Fibroblast of lung (primary cell): ENCODE measurements around the gene BARHL2. TPM values are rescaled to one million over a fixed set of nuclear protein-coding genes. Genes with fewer than 3 reads are reported as not detected.

Experiments used
- DNase-seq, 2 donors: peaks; one replicate each; pipeline versions ENCODE4 v3.0.0 to v3.0.0-alpha.2; 2010; ENCODE audit warnings: low read depth in 2 of 2
- H2AFZ ChIP-seq: 2 replicates; pipeline ENCODE4 v1.5.1; 2012; ENCODE audit warnings: low read length, control low read depth, inconsistent platforms
- H3K27ac ChIP-seq: 2 replicates; pipeline ENCODE4 v1.5.1; 2011; ENCODE audit warnings: low read length, control low read depth; ENCODE audit not compliant: insufficient read depth
- H3K27me3 ChIP-seq: 2 replicates; pipeline ENCODE4 v1.5.1; 2011; ENCODE audit warnings: mild to moderate bottlenecking, low read length; ENCODE audit not compliant: control insufficient read depth, insufficient read depth
- H3K36me3 ChIP-seq: 2 replicates; pipeline ENCODE4 v1.5.1; 2011; ENCODE audit warnings: low read length; ENCODE audit not compliant: control insufficient read depth, insufficient read depth
- H3K4me1 ChIP-seq: 2 replicates; pipeline ENCODE4 v1.5.1; 2011; ENCODE audit warnings: low read length; ENCODE audit not compliant: control insufficient read depth, insufficient read depth; ENCODE audit errors: extremely low read depth
- H3K4me2 ChIP-seq: 2 replicates; pipeline ENCODE4 v1.5.1; 2011; ENCODE audit warnings: low read length, control low read depth; ENCODE audit not compliant: insufficient read depth; ENCODE audit errors: extremely low read depth
- H3K4me3 ChIP-seq, 4 experiments: fragments of 200-600 bp in 1 of 4; sonication (generic) in 1 of 4; replicated peaks in 1 of 4; 2 replicates each; pipeline ENCODE4 v1.5.1; 2011 to 2016; ENCODE audit warnings: low read length in 4 of 4, low read depth in 3 of 4, mild to moderate bottlenecking in 3 of 4, control low read depth in 2 of 4, inconsistent platforms in 1 of 4, mixed read lengths in 1 of 4; ENCODE audit not compliant: insufficient read depth in 1 of 4; ENCODE audit errors: control extremely low read depth in 1 of 4
- H3K79me2 ChIP-seq: 2 replicates; pipeline ENCODE4 v1.5.1; 2012; ENCODE audit warnings: mild to moderate bottlenecking, low read length, inconsistent platforms; ENCODE audit not compliant: control insufficient read depth, insufficient read depth
- H3K9ac ChIP-seq: 2 replicates; pipeline ENCODE4 v1.5.1; 2011; ENCODE audit warnings: mild to moderate bottlenecking, low read length, control low read depth; ENCODE audit not compliant: insufficient read depth
- H3K9me3 ChIP-seq: 2 replicates; pipeline ENCODE4 v1.5.1; 2012; ENCODE audit warnings: low read depth, low read length; ENCODE audit not compliant: control insufficient read depth, insufficient read depth
- H4K20me1 ChIP-seq: 2 replicates; pipeline ENCODE4 v1.5.1; 2011; ENCODE audit warnings: low read length; ENCODE audit not compliant: control insufficient read depth, insufficient read depth; ENCODE audit errors: extremely low read depth
- CTCF ChIP-seq, 2 donors: IDR thresholded peaks in 1 of 2; conservative IDR thresholded peaks in 1 of 2; 1 replicate in 1 of 2; 2 replicates in 1 of 2; pipeline ENCODE4 v1.5.1; 2011 to 2012; ENCODE audit warnings: low read length in 2 of 2, control low read depth in 1 of 2, inconsistent platforms in 1 of 2, low read depth in 1 of 2, mild to moderate bottlenecking in 1 of 2
- EZH2 ChIP-seq: IDR thresholded peaks from 2 replicates; pipeline ENCODE4 v1.5.1; 2012; ENCODE audit warnings: low read length, control low read depth, mild to moderate bottlenecking; ENCODE audit errors: missing control alignments
- polyA minus RNA-seq: library from RNA; depleted of rRNA, polyadenylated mRNA; stranded (reverse); fragments of >200 nt; gene quantifications from 2 replicates; pipeline ENCODE4 v1.2.3, GENCODE V29; 2011; ENCODE audit warnings: low replicate concordance
- polyA plus RNA-seq, 2 donors: library from polyadenylated mRNA; depleted of rRNA in 1 of 2; stranded (reverse) in 1 of 2; unstranded in 1 of 2; fragments of >200 nt; gene quantifications; 2 replicates each; pipeline ENCODE4 v1.2.1, GENCODE V29; 2011 to 2012; ENCODE audit warnings: missing spikeins in 1 of 2
- total RNA-seq: library from RNA; depleted of rRNA; stranded (reverse); fragments of >200 nt; gene quantifications from 2 replicates; pipeline ENCODE4 v1.2.1, GENCODE V29; 2014

The BARHL2 gene
- total RNA-seq (not detected in 2 replicates), polyA plus RNA-seq (not detected in 2 replicates), polyA minus RNA-seq (not detected in 2 replicates)
- polyA plus RNA-seq (2012) = not detected in 2 replicates

GRCh38 chr1:90716552-90717355, at the start of gene BARHL2:
Gene BARHL2 (minus strand): TSS chr1:90717302. CDS start chr1:90717195, 107 bp downstream.
- Histone ChIP-seq H3K79me2 (no peaks in the 10 kb centered on the region), H3K27me3 (peaks cover 75% of the 10 kb centered on the region), H2AFZ (no peak within 1 kb of the TSS), H3K27ac (no peak within 1 kb of the TSS), H4K20me1 (no peaks in the 10 kb centered on the region), H3K9ac (no peak within 1 kb of the TSS), H3K4me2 (peak within 1 kb of the TSS; percentile 37), H3K4me1 (no peaks in the 10 kb centered on the region), H3K36me3 (no peaks in the 10 kb centered on the region), H3K9me3 (no peaks in the 10 kb centered on the region), H3K4me3 (peak within 1 kb of the TSS in 1 of 4 experiments; percentile 35)
- TF ChIP-seq CTCF (conservative IDR thresholded peaks at IDR 0.05 in 1 of 2, IDR thresholded peaks at IDR 0.05 in 1 of 2; ENCODE audit: low read depth in 1 of 2, low read length in 2 of 2) (no peak), EZH2 (peak; percentile 90)
- DNase-seq = no peak

- Histone ChIP-seq H2AFZ (no peak overlapping the region), H3K4me2 (no peak overlapping the region), H3K27ac (no peak overlapping the region), H3K27me3 (no peaks in the 10 kb centered on the region), H3K4me3 (no peak overlapping the region), H3K9me3 (no peaks in the 10 kb centered on the region), H3K36me3 (no peaks in the 10 kb centered on the region), H4K20me1 (no peaks in the 10 kb centered on the region), H3K79me2 (no peaks in the 10 kb centered on the region), H3K4me1 (no peaks in the 10 kb centered on the region), H3K9ac (no peak overlapping the region)
- TF ChIP-seq EZH2 (no peak), CTCF (conservative IDR thresholded peaks at IDR 0.05 in 1 of 2, IDR thresholded peaks at IDR 0.05 in 1 of 2; ENCODE audit: low read depth in 1 of 2, low read length in 2 of 2) (no peak)
- DNase-seq = no peak
Measured at GRCh38 chr1:90763930-90764329, 46.8 kb upstream of the BARHL2 start.

GRCh38 chr1:90763506-90763905, 46.4 kb upstream of the BARHL2 start:
- Histone ChIP-seq H3K36me3 (no peaks in the 10 kb centered on the region), H3K4me3 (no peak overlapping the region), H2AFZ (no peak overlapping the region), H3K27me3 (no peaks in the 10 kb centered on the region), H3K79me2 (no peaks in the 10 kb centered on the region), H3K27ac (no peak overlapping the region), H3K9ac (no peak overlapping the region), H4K20me1 (no peaks in the 10 kb centered on the region), H3K4me1 (no peaks in the 10 kb centered on the region), H3K9me3 (no peaks in the 10 kb centered on the region), H3K4me2 (no peak overlapping the region)
- no peak for DNase-seq
- no peak for TF ChIP-seq EZH2
- TF ChIP-seq CTCF (conservative IDR thresholded peaks at IDR 0.05 in 1 of 2, IDR thresholded peaks at IDR 0.05 in 1 of 2; ENCODE audit: low read depth in 1 of 2, low read length in 2 of 2) = no peak
